Measurements from ENCODE around the gene KCNJ12. TPM values are rescaled to one million over a fixed set of nuclear protein-coding genes. Genes with fewer than 3 reads are reported as not detected.
"Not testable (repeated sequence)": the region's sequence is repeated elsewhere in the genome, so short reads cannot be mapped to it uniquely, and the experiment has no call there.

Gene KCNJ12
- total RNA-seq, 4 donors from 2014 or later: 0.51 to 11.8 (median 5.3) TPM

DNA sequence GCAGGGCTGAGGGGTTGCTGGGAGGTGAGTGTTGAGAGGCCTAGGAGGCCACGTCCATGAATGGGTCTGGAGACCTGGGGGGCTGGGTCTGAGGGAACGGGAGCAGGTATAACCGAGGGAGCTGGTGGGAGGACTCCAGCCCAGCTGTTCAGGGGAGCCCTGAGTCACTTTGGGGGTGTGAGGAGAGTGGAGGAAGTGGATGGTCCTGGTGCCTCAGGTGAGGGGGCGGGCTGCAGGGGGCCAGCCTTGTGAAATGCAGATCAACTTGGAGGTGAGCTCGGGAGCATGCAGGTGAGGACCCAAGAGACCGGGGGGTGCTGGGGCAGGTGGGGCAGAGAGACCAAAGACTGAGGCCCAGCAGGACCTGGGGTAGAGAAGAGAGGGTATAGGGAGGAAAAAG, 79.6 kb downstream of the KCNJ12 start:
- Histone ChIP-seq H3K36me3 (no peaks in the 10 kb centered on the region), H3K4me3 (no peak overlapping the region), H3K27ac (no peak overlapping the region), H3K9me3 (no peaks in the 10 kb centered on the region), H3K27me3 (no peaks in the 10 kb centered on the region), H3K4me1 (no peaks in the 10 kb centered on the region)
- TF ChIP-seq, protein P1, sequence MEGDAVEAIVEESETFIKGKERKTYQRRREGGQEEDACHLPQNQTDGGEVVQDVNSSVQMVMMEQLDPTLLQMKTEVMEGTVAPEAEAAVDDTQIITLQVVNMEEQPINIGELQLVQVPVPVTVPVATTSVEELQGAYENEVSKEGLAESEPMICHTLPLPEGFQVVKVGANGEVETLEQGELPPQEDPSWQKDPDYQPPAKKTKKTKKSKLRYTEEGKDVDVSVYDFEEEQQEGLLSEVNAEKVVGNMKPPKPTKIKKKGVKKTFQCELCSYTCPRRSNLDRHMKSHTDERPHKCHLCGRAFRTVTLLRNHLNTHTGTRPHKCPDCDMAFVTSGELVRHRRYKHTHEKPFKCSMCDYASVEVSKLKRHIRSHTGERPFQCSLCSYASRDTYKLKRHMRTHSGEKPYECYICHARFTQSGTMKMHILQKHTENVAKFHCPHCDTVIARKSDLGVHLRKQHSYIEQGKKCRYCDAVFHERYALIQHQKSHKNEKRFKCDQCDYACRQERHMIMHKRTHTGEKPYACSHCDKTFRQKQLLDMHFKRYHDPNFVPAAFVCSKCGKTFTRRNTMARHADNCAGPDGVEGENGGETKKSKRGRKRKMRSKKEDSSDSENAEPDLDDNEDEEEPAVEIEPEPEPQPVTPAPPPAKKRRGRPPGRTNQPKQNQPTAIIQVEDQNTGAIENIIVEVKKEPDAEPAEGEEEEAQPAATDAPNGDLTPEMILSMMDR (IDR thresholded peaks at IDR 0.05): no peak
- no peak for TF ChIP-seq POLR2A (IDR thresholded peaks at IDR 0.05)
- no peak for DNase-seq
- intact Hi-C loops (cut with DNase I; ENCODE audit: low total_unique reads): no loop called here

DNA sequence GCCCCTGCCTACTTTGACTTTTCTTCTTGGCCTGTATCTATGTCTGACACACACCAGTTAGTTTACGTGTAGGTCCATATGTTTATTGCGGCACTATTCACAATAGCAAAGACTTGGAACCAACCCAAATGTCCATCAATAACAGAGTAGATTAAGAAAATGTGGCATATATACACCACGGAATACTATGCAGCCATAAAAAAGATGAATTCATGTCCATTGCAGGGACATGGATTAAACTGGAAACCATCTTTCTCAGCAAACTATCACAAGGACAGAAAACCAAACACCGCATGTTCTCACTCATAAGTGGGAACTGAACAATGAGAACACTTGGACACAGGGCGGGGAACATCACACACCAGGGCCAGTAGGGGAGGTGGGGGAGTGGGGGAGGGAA, 80.3 kb downstream of the KCNJ12 start:
- intact Hi-C loops (cut with DNase I; ENCODE audit: low total_unique reads); H3K27ac ChIP-seq; H3K4me1 ChIP-seq; H3K4me3 ChIP-seq; H3K9me3 ChIP-seq; H3K27me3 ChIP-seq; H3K36me3 ChIP-seq; DNase-seq: not testable (repeated sequence)

DNA sequence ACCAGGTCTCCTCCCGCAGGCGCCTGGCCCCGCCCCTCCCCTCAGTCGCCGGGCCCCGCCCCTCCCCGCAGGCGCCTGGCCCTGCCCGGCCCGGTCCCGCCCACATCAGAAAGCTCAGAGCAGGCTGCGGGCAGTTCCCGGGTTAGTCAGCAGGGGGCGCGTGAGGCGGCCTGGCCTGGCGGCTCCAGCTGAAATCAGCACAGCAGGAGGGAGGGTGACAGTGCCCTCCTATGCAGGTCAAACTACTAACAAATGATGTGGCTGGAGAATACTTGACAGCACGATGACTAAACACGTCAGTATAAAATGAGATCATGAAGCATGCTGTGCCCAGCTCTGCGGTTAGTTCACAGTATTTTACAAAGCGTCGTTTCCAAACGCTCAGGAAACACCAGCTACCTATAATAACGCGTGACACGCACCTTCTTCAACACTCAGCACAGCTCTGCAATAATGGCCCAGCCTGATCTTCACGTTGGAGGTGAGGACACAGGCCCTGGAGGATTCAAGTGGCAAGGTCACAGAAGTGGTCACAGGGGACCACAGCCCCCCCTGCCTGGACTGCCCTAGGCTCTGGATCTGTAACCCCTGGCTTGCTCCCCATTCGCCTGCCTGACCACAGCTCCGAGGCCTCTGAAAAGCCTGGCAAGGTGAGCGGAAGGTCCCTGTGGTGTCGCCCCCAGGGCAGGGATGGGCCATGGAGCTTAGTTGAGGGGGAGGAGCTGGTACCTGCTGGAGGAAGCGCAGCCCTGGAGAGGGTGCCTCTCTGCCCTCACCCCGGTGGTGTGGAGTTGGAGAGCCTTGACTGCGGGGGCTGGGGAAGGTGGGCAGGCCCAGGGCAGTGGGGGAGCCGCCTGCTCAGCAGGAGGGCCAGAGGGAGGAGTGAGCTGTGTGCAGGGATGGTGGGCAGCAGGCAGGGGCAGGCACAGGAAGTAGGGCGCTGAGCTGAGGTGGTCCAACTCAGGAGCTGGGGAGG, 81.2 kb downstream of the KCNJ12 start:
- no peaks in the 10 kb centered on the region for H3K27me3 ChIP-seq
- no peaks in the 10 kb centered on the region for H3K4me1 ChIP-seq
- peak overlapping the region in 1 of 2 donors; percentile 49 for H3K27ac ChIP-seq
- TF ChIP-seq POLR2A (IDR thresholded peaks at IDR 0.05): no peak
- TF ChIP-seq, protein P1 (IDR thresholded peaks at IDR 0.05): peak; percentile 86 to 96 (median 88)
- no peaks in the 10 kb centered on the region for H3K9me3 ChIP-seq
- DNase-seq: peak; percentile 82 to 89
- no peaks in the 10 kb centered on the region for H3K36me3 ChIP-seq
- no peak overlapping the region for H3K4me3 ChIP-seq
- intact Hi-C loops (cut with DNase I; ENCODE audit: low total_unique reads): loop anchor here (2.0 kb wide), 1 partner anchor 55 kb away; no protein-coding TSS in a partner anchor

DNA sequence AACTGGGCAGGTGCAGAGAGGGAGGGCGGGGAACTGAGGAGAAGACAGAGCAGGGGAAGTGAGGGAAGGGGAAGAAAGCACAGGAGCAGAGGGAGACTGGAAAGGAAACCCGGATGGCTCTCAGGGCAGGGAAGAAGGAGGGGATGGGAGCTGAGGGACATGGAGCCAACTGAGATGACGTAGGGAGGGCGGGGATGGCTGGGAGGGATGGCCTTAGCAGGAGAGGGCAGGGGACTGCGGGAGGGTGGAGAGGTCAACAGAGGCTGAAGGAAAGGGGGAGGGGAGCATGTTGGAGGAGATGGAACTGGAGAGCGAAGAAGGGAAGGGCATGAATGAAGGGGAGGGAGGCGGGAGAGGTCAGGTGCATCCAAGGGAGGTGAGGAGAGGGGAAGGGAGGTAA, 81.9 kb downstream of the KCNJ12 start:
- TF ChIP-seq, protein P1 (IDR thresholded peaks at IDR 0.05): no peak
- no peak for TF ChIP-seq POLR2A (IDR thresholded peaks at IDR 0.05)
- intact Hi-C loops (cut with DNase I; ENCODE audit: low total_unique reads): loop anchor here (2.0 kb wide), 1 partner anchor 55 kb away; no protein-coding TSS in a partner anchor
- no peak overlapping the region for H3K4me3 ChIP-seq

DNA sequence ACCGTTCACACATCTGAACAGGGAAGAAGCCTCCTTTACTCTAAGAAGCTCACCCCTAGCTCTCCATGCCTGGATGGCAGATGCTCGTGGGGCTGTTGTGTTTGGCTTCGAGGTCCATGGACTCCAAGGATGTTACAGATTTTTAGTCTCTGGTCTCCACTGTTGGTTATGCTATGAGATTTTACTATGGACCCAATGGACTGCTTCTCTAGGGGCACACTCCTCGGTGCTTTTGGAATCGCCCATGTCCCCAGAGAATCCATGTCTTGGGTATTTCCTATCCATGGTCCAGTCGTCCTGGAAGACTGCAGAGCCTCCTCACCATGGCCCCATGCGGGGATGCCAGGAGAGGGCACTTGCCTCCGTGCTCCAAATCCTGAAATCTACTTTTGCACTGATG, 83.4 kb downstream of the KCNJ12 start:
- H3K27me3 ChIP-seq: no peaks in the 10 kb centered on the region
- no peak overlapping the region for H3K27ac ChIP-seq
- H3K36me3 ChIP-seq: no peaks in the 10 kb centered on the region
- intact Hi-C loops (cut with DNase I; ENCODE audit: low total_unique reads): loop anchor here (2.0 kb wide), 1 partner anchor 53 kb away; no protein-coding TSS in a partner anchor
- no peaks in the 10 kb centered on the region for H3K4me1 ChIP-seq
- H3K9me3 ChIP-seq: no peaks in the 10 kb centered on the region
- no peak for DNase-seq
- no peak overlapping the region for H3K4me3 ChIP-seq
- TF ChIP-seq, protein P1 (IDR thresholded peaks at IDR 0.05): no peak
- no peak for TF ChIP-seq POLR2A (IDR thresholded peaks at IDR 0.05)

More for the DNA sequence above, 81.9 kb downstream of the KCNJ12 start:
- Histone ChIP-seq H3K4me1 (no peaks in the 10 kb centered on the region), H3K27ac (no peak overlapping the region), H3K9me3 (no peaks in the 10 kb centered on the region), H3K27me3 (no peaks in the 10 kb centered on the region), H3K36me3 (no peaks in the 10 kb centered on the region)
- DNase-seq: no peak
